Measurements from ENCODE around the gene CDK5RAP3.

Gene CDK5RAP3

GRCh38 chr17:48023400-48024148 is 52.7 kb downstream of the CDK5RAP3 start:
- DNase-seq (ENCODE audit: low read depth, low spot score) = no peak

- DNase-seq (ENCODE audit: low read depth, low spot score) = no peak
These were observed 53.5 kb downstream of the CDK5RAP3 start for GRCh38 chr17:48024149-48025039.

- peak; percentile 92 for DNase-seq (ENCODE audit: low read depth, low spot score)
These were observed 54.4 kb downstream of the CDK5RAP3 start for GRCh38 chr17:48025040-48025903.

- DNase-seq (ENCODE audit: low read depth, low spot score) = no peak
These were observed 55.1 kb downstream of the CDK5RAP3 start for GRCh38 chr17:48025904-48026501.

GRCh38 chr17:48026502-48027321 is 55.8 kb downstream of the CDK5RAP3 start:
- DNase-seq (ENCODE audit: low read depth, low spot score) = peak; percentile 40

- no peak for DNase-seq (ENCODE audit: low read depth, low spot score)
These were observed 56.5 kb downstream of the CDK5RAP3 start for GRCh38 chr17:48027322-48027981.

GRCh38 chr17:48028736-48029135 is 57.8 kb downstream of the CDK5RAP3 start:
- DNase-seq (ENCODE audit: low read depth, low spot score) = no peak

- no peak for DNase-seq (ENCODE audit: low read depth, low spot score)
These were observed 59.6 kb downstream of the CDK5RAP3 start for GRCh38 chr17:48030531-48030930.
